GM12878 (cell line): Measurements from ENCODE around the gene ATP6V0A4. TPM values are rescaled to one million over a fixed set of nuclear protein-coding genes. Genes with fewer than 3 reads are reported as not detected.

Experiments used
- CTCF ChIP-seq, 3 experiments: IDR thresholded peaks in 2 of 3; conservative IDR thresholded peaks in 1 of 3; 2 replicates each; pipeline ENCODE4 v1.5.1; 2011; ENCODE audit warnings: low read depth in 3 of 3, low read length in 3 of 3, mild to moderate bottlenecking in 3 of 3, control low read depth in 2 of 3, moderate library complexity in 2 of 3, inconsistent platforms in 1 of 3, mixed read lengths in 1 of 3; ENCODE audit not compliant: control insufficient read depth in 2 of 3, insufficient read depth in 1 of 3; ENCODE audit errors: extremely low read depth in 1 of 3
- MYC ChIP-seq: IDR thresholded peaks from 2 replicates; pipeline ENCODE4 v1.6.1; 2011; ENCODE audit warnings: mild to moderate bottlenecking, low read length, moderate library complexity, inconsistent platforms; ENCODE audit not compliant: insufficient read depth, insufficient replicate concordance, insufficient read length, severe bottlenecking
- RELA ChIP-seq: fragments of 450-650 bp; IDR thresholded peaks from 2 replicates; pipeline ENCODE4 v1.8.0; 2014; ENCODE audit warnings: borderline replicate concordance; ENCODE audit not compliant: partially characterized antibody
- REST ChIP-seq: IDR thresholded peaks from 2 replicates; pipeline ENCODE4 v1.6.1; 2012; ENCODE audit warnings: mild to moderate bottlenecking, low read depth, low read length
- SKIL ChIP-seq: fragments of 450-650 bp; IDR thresholded peaks from 2 replicates; pipeline ENCODE4 v1.6.1; 2017; ENCODE audit warnings: mild to moderate bottlenecking, low read depth, inconsistent platforms; ENCODE audit not compliant: poor library complexity, severe bottlenecking
- ZNF217 ChIP-seq: fragments of 450-650 bp; IDR thresholded peaks from 2 replicates; pipeline ENCODE4 v1.6.1; 2017; ENCODE audit warnings: antibody characterized with exemption, mild to moderate bottlenecking
- polyA plus RNA-seq, 11 experiments: library from polyadenylated mRNA; depleted of rRNA in 4 of 11; unstranded in 6 of 11; stranded (reverse) in 5 of 11; fragments of >200 nt; fragmentation: Nextera tagmentation in 4 of 11; fragmentation: Illumina TruSeq in 1 of 11; extraction: Ambion mirVana in 4 of 11; extraction: Trizol in 1 of 11; gene quantifications; 1 replicate in 1 of 11; 2 replicates in 10 of 11; pipeline versions ENCODE4 v1.2.1 to v1.2.3, GENCODE V29; 2011 to 2016; ENCODE audit warnings: inconsistent platforms in 2 of 11, missing spikeins in 2 of 11, low read depth in 1 of 11
- total RNA-seq, 4 experiments: library from RNA; depleted of rRNA in 3 of 4; stranded (reverse); fragments of >200 nt in 3 of 4; fragmentation: Illumina TruSeq in 1 of 4; extraction: Trizol in 1 of 4; gene quantifications; 2 replicates each; pipeline versions ENCODE4 v1.2.1 to v1.2.3, GENCODE V29; 2013 to 2021
- TF ChIP-seq, protein P1 (sequence below): fragments of 450-650 bp; IDR thresholded peaks from 2 replicates; pipeline ENCODE4 v1.6.1; 2017; ENCODE audit warnings: antibody characterized with exemption, mild to moderate bottlenecking, moderate library complexity

The ATP6V0A4 gene
- total and polyA plus RNA-seq, 10 of the 15 experiments (the other 5 are each of a cell fraction or from before 2014, with no cell fraction given), result not detected

DNA sequence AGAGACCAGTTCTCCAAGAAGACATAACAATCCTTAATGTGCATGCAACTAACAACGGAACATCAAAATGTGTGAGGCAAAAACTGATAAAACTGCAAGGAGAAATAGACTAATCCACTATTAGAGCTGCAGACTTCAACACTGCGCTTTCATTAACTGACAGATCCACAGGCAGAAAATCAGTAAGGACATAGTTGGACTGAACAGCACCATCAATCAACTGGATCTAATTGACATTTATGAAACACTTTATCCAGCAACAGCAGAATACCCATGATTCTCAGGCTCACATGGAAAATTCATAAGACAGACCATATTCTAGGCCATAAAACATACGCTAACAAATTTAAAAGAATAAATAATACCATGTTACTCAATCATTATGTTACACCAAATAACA, 21.6 kb upstream of the ATP6V0A4 start (continued):
- TF ChIP-seq REST (no peak), ZNF217 (no peak), MYC (no peak), CTCF (IDR thresholded peaks at IDR 0.05 in 2 of 3, conservative IDR thresholded peaks at IDR 0.05 in 1 of 3; ENCODE audit: control insufficient read depth in 2 of 3, extremely low read depth in 1 of 3, insufficient read depth in 1 of 3, low read depth in 3 of 3, low read length in 3 of 3) (no peak), RELA (no peak), SKIL (no peak)
- TF ChIP-seq, protein P1, sequence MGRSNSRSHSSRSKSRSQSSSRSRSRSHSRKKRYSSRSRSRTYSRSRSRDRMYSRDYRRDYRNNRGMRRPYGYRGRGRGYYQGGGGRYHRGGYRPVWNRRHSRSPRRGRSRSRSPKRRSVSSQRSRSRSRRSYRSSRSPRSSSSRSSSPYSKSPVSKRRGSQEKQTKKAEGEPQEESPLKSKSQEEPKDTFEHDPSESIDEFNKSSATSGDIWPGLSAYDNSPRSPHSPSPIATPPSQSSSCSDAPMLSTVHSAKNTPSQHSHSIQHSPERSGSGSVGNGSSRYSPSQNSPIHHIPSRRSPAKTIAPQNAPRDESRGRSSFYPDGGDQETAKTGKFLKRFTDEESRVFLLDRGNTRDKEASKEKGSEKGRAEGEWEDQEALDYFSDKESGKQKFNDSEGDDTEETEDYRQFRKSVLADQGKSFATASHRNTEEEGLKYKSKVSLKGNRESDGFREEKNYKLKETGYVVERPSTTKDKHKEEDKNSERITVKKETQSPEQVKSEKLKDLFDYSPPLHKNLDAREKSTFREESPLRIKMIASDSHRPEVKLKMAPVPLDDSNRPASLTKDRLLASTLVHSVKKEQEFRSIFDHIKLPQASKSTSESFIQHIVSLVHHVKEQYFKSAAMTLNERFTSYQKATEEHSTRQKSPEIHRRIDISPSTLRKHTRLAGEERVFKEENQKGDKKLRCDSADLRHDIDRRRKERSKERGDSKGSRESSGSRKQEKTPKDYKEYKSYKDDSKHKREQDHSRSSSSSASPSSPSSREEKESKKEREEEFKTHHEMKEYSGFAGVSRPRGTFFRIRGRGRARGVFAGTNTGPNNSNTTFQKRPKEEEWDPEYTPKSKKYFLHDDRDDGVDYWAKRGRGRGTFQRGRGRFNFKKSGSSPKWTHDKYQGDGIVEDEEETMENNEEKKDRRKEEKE, result no peak
